Lung (tissue), 12 donors: ENCODE data around the gene GPR137B. TPM values are rescaled to one million over a fixed set of nuclear protein-coding genes. Genes with fewer than 3 reads are reported as not detected.
"Not testable (repeated sequence)": the region's sequence is repeated elsewhere in the genome, so short reads cannot be mapped to it uniquely, and the experiment has no call there.

Source experiments
- ATAC-seq: fragments of 200-7000 bp; cut with Tn5 transposase; one replicate; pipeline ENCODE4 v1.9.1; 2020; ENCODE audit warnings: moderate number of reproducible peaks; ENCODE audit not compliant: insufficient read depth, low FRiP score
- DNase-seq, 3 donors: peaks; one replicate each; pipeline ENCODE4 v3.0.0-alpha.2; 2013 to 2017
- H3K27ac ChIP-seq, 2 donors: one replicate each; pipeline ENCODE4 v1.5.1; 2013; ENCODE audit warnings: mild to moderate bottlenecking in 2 of 2, moderate library complexity in 2 of 2, control low read depth in 1 of 2, inconsistent platforms in 1 of 2, low read depth in 1 of 2, low read length in 1 of 2
- H3K27me3 ChIP-seq, 3 donors: one replicate each; pipeline ENCODE4 v1.5.1; 2013; ENCODE audit warnings: low read length in 2 of 3; ENCODE audit not compliant: control insufficient read depth in 3 of 3, insufficient read depth in 3 of 3
- H3K36me3 ChIP-seq, 4 donors: one replicate each; pipeline ENCODE4 v1.5.1; 2013; ENCODE audit warnings: low read length in 4 of 4, mild to moderate bottlenecking in 1 of 4, moderate library complexity in 1 of 4; ENCODE audit not compliant: control insufficient read depth in 4 of 4, insufficient read depth in 4 of 4
- H3K4me1 ChIP-seq, 5 donors: one replicate each; pipeline ENCODE4 v1.5.1; 2013; ENCODE audit warnings: low read length in 5 of 5, mild to moderate bottlenecking in 2 of 5, moderate library complexity in 1 of 5; ENCODE audit not compliant: control insufficient read depth in 5 of 5, insufficient read depth in 5 of 5
- H3K4me3 ChIP-seq: one replicate; pipeline ENCODE4 v1.5.1; 2013; ENCODE audit warnings: mild to moderate bottlenecking, control low read depth, moderate library complexity
- H3K9ac ChIP-seq, 2 donors: one replicate each; pipeline ENCODE4 v1.5.1; 2013; ENCODE audit warnings: low read length in 2 of 2, control low read depth in 1 of 2; ENCODE audit not compliant: insufficient read depth in 1 of 2
- H3K9me3 ChIP-seq, 4 donors: one replicate each; pipeline ENCODE4 v1.5.1; 2013; ENCODE audit warnings: low read length in 3 of 4, mild to moderate bottlenecking in 1 of 4, moderate library complexity in 1 of 4; ENCODE audit not compliant: control insufficient read depth in 4 of 4, insufficient read depth in 3 of 4
- WGBS, 2 donors: extraction: QIAGEN DNeasy Blood & Tissue Kit; methylation state at CpG; one replicate each; pipeline ENCODE4 v1.1.7; 2013; 5-methylcytosine and 5-hydroxymethylcytosine counted together
- polyA plus RNA-seq, 2 donors: library from polyadenylated mRNA; stranded (reverse); fragments of 200-250 nt; gene quantifications; one replicate each; pipeline ENCODE4 v1.2.1, GENCODE V29; 2013
- total RNA-seq, 2 donors: library from RNA; depleted of rRNA in 1 of 2; stranded (reverse); fragments of >200 nt in 1 of 2; gene quantifications; one replicate each; pipeline ENCODE4 v1.2.1, GENCODE V29; 2014 to 2021
- TF ChIP-seq, protein P1 (sequence below): IDR thresholded peaks from 2 replicates; pipeline ENCODE4 v1.5.1; 2012; ENCODE audit warnings: mild to moderate bottlenecking; ENCODE audit errors: control extremely low read depth, extremely low read depth
- donor health status: control.
- donor health status: control.
- donor health status: Bipolar disorder and iron deficiency.
- donor health status: healthy.
- donor health status: DM: yes; HTN: yes; CAD: no.

The GPR137B gene
- total and polyA plus RNA-seq, 4 donors, result 7.0 to 31.0 (median 19.1) TPM

DNA sequence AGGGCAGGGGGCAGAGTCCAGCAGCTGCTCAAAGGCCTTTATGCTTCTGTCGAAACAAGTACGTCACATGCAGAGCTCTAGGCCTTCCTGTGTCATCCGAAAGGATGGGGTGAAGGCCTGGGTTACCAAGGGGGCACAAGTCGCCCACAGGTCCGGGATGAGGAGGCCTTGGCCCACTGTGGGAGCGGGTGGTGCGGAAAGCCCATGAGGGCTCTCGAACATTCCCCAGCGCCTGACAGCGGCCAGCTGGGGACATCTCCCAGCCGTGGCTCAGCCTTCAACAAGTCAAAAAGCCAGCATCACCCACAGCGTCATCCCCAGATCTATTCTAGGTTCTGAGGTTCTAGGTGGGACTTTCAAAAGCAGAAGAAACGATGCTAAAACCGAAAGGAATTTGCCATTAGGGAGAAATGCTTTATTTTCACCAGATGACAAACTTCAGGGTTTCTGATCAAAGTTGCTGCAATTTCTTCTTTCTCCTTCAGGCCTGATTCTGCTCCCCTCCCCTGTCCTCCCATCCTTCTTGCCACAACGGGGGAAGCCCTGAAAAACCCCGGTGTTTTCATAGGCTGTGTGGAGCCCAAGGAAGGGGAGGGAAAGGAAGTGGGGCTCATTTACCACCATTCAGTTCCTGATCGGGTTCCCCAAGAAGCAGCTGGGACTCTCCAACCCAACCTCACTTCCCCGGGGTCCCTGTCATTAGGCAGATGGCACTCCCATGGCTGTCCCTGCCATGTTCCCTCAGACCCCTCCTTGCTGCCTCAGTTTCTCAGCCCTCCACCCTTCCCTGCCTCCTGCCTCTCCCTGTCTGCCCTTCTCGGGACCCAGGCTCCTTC, 17.6 kb downstream of the GPR137B start:
- no peak overlapping the region for H3K27ac ChIP-seq

DNA sequence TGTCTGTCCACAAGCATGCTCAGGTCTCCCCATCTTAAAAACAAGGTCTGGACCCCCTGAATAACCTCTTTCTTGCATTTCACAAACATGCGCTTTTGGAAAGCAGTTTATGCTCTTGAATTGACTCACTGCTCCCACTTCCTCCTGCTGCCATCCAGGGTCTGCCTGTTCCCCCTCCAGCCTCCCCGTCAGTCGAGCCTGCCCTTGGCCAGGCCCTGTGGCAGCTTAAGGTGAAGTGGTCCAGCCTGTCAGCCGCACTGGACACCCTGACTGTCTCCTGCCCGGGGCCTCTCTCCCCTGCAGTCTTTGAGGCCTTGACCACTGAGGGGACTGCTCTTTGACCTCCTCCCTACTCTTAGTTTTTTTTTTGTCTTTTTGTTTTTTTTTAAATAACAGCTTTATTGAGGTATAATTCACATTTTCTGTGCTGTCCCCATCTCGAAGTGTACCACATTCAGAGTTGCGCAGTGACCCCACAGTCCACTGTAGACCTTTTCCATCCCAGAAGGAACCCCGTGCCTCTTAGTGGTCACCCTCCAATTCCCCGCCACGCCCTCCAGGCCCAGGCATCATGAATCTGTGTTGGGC, 18.3 kb downstream of the GPR137B start:
- Histone ChIP-seq H3K27ac (no peak overlapping the region), H3K4me1 (no peaks in the 10 kb centered on the region), H3K9ac (no peak overlapping the region), H3K27me3 (no peaks in the 10 kb centered on the region), H3K9me3 (peaks cover 0 to 11% (median 0%) of the 10 kb centered on the region in 4 donors), H3K4me3 (no peak overlapping the region), H3K36me3 (peaks cover 0 to 5% (median 0%) of the 10 kb centered on the region in 4 donors)
- ATAC-seq, result no peak
- 86 to 88% methylated on average over 10 of the region's 10 CpGs for WGBS, 2 donors
- TF ChIP-seq, protein P1, sequence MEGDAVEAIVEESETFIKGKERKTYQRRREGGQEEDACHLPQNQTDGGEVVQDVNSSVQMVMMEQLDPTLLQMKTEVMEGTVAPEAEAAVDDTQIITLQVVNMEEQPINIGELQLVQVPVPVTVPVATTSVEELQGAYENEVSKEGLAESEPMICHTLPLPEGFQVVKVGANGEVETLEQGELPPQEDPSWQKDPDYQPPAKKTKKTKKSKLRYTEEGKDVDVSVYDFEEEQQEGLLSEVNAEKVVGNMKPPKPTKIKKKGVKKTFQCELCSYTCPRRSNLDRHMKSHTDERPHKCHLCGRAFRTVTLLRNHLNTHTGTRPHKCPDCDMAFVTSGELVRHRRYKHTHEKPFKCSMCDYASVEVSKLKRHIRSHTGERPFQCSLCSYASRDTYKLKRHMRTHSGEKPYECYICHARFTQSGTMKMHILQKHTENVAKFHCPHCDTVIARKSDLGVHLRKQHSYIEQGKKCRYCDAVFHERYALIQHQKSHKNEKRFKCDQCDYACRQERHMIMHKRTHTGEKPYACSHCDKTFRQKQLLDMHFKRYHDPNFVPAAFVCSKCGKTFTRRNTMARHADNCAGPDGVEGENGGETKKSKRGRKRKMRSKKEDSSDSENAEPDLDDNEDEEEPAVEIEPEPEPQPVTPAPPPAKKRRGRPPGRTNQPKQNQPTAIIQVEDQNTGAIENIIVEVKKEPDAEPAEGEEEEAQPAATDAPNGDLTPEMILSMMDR, result no peak
- DNase-seq, result no peak

More for the DNA sequence above, 17.6 kb downstream of the GPR137B start:
- H3K9ac ChIP-seq, result no peak overlapping the region
- H3K27me3 ChIP-seq, result no peaks in the 10 kb centered on the region
- TF ChIP-seq, protein P1, result no peak
- H3K9me3 ChIP-seq, result peaks cover 0 to 11% (median 0%) of the 10 kb centered on the region in 4 donors
- ATAC-seq (no peak), DNase-seq (no peak)
- H3K36me3 ChIP-seq, result peaks cover 0 to 5% (median 0%) of the 10 kb centered on the region in 4 donors
- H3K4me3 ChIP-seq, result no peak overlapping the region
- H3K4me1 ChIP-seq, result no peaks in the 10 kb centered on the region
- WGBS, 2 donors, result 70 to 77% methylated on average over 19 of the region's 19 CpGs

DNA sequence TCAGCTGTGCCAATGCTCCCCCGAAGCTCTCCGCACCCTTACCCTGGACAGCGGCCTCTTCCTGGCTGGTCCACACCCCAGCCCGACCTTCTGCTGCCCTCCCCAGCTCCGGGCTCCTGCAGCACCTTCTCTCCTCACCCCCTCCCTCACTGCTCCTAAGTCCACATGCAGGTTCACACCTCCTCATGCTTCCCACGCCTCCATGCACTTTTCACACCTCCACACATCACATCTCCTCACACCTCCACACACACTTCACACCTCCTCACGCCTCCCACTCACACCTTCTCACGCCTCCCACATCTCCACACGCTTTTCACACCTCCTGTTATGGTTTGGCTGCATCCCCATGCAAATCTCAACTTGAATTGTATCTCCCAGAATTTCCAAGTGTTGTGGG, 18.9 kb downstream of the GPR137B start:
- Histone ChIP-seq H3K4me3 (no peak overlapping the region), H3K27ac (no peak overlapping the region), H3K27me3 (no peaks in the 10 kb centered on the region), H3K36me3 (peaks cover 0 to 5% (median 0%) of the 10 kb centered on the region in 4 donors), H3K4me1 (no peaks in the 10 kb centered on the region), H3K9ac (no peak overlapping the region), H3K9me3 (peaks cover 0 to 11% (median 0%) of the 10 kb centered on the region in 4 donors)
- DNase-seq (no peak), ATAC-seq (no peak)
- TF ChIP-seq, protein P1, result no peak
- WGBS, 2 donors, result 89% methylated on average over 9 of the region's 9 CpGs

DNA sequence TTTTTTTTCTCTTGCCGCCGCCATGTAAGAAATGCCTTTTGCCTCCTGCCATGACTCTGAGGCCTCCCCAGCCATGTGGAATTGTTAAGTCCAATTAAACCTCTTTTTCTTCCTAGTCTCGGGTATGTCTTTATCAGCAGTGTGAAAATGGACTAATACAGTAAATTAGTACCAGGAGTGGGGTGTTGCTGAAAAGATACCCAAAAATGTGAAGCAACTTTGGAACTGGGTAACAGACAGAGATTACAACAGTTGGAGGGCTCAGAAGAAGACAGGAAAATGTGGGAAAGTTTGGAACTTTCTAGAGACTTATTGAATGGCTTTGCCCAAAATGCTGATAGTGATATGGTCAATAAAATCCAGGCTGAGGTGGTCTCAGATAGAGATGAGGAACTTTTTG, 19.4 kb downstream of the GPR137B start:
- H3K4me3 ChIP-seq, H3K4me1 ChIP-seq, H3K36me3 ChIP-seq, DNase-seq, H3K27ac ChIP-seq, ATAC-seq, H3K9ac ChIP-seq, H3K27me3 ChIP-seq: not testable (repeated sequence)
- 93 to 99% methylated on average over 3 of the region's 3 CpGs for WGBS, 2 donors
- H3K9me3 ChIP-seq, result peaks cover 0 to 11% (median 0%) of the 10 kb centered on the region in 4 donors
